H9 (cell line): ENCODE measurements around the gene PAK5. TPM values are rescaled to one million over a fixed set of nuclear protein-coding genes. Genes with fewer than 3 reads are reported as not detected.

ENCODE experiments used
- DNase-seq: peaks from one replicate; pipeline ENCODE4 v3.0.0-alpha.2; 2017
- H2AFZ ChIP-seq: one replicate; pipeline ENCODE4 v1.6.1; 2013; ENCODE audit warnings: mild to moderate bottlenecking, low read length, control low read depth, moderate library complexity
- H2AK5ac ChIP-seq: 2 replicates; pipeline ENCODE4 v1.6.1; 2013; ENCODE audit warnings: low read length, control low read depth, mixed read lengths; ENCODE audit not compliant: insufficient read length
- H2BK120ac ChIP-seq: one replicate; pipeline ENCODE4 v1.6.1; 2013; ENCODE audit warnings: low read depth, mild to moderate bottlenecking, low read length, control low read depth, inconsistent platforms; ENCODE audit not compliant: poor library complexity, severe bottlenecking
- H2BK12ac ChIP-seq: 2 replicates; pipeline ENCODE4 v1.6.1; 2013; ENCODE audit warnings: low read length, control low read depth, mixed read lengths, low read depth; ENCODE audit not compliant: insufficient read length
- H2BK15ac ChIP-seq: 2 replicates; pipeline ENCODE4 v1.6.1; 2013; ENCODE audit warnings: low read depth, low read length, control low read depth
- H2BK20ac ChIP-seq: one replicate; pipeline ENCODE4 v1.6.1; 2013; ENCODE audit warnings: low read depth, mild to moderate bottlenecking, low read length, control low read depth, inconsistent platforms; ENCODE audit not compliant: poor library complexity, severe bottlenecking
- H2BK5ac ChIP-seq: 2 replicates; pipeline ENCODE4 v1.6.1; 2013; ENCODE audit warnings: low read length, control low read depth, mixed read lengths; ENCODE audit not compliant: insufficient read length
- H3K14ac ChIP-seq: 2 replicates; pipeline ENCODE4 v1.6.1; 2013; ENCODE audit warnings: low read length, control low read depth; ENCODE audit not compliant: insufficient read depth
- H3K18ac ChIP-seq: 2 replicates; pipeline ENCODE4 v1.6.1; 2013; ENCODE audit warnings: low read depth, mild to moderate bottlenecking, mixed read lengths, low read length, control low read depth; ENCODE audit not compliant: insufficient read length
- H3K23ac ChIP-seq: 2 replicates; pipeline ENCODE4 v1.6.1; 2013; ENCODE audit warnings: low read length, control low read depth, mixed read lengths, low read depth; ENCODE audit not compliant: insufficient read length
- H3K23me2 ChIP-seq: 2 replicates; pipeline ENCODE4 v1.6.1; 2013; ENCODE audit warnings: low read depth, mild to moderate bottlenecking, mixed read lengths, low read length, control low read depth; ENCODE audit not compliant: insufficient read length, poor library complexity, severe bottlenecking
- H3K27ac ChIP-seq: 2 replicates; pipeline ENCODE4 v1.5.1; 2013; ENCODE audit warnings: low read length, control low read depth, mixed read lengths, low read depth; ENCODE audit not compliant: insufficient read length
- H3K27me3 ChIP-seq: 2 replicates; pipeline ENCODE4 v1.6.1; 2013; ENCODE audit warnings: low read length, control low read depth, inconsistent platforms; ENCODE audit not compliant: insufficient read depth
- H3K4ac ChIP-seq: 2 replicates; pipeline ENCODE4 v1.6.1; 2013; ENCODE audit warnings: low read depth, mild to moderate bottlenecking, control low read depth, inconsistent platforms, low read length, moderate library complexity
- H3K4me1 ChIP-seq: 2 replicates; pipeline ENCODE4 v1.6.1; 2013; ENCODE audit warnings: low read length, control low read depth, inconsistent platforms; ENCODE audit not compliant: insufficient read depth
- H3K4me2 ChIP-seq: 2 replicates; pipeline ENCODE4 v1.6.1; 2013; ENCODE audit warnings: low read length, control low read depth, mixed read lengths; ENCODE audit not compliant: insufficient read length, insufficient read depth
- H3K56ac ChIP-seq: 2 replicates; pipeline ENCODE4 v1.6.1; 2013; ENCODE audit warnings: low read depth, mild to moderate bottlenecking, mixed read lengths, low read length, control low read depth; ENCODE audit not compliant: insufficient read length
- H3K79me1 ChIP-seq: 2 replicates; pipeline ENCODE4 v1.6.1; 2013; ENCODE audit warnings: low read depth, mild to moderate bottlenecking, moderate library complexity, low read length, control low read depth, inconsistent platforms; ENCODE audit not compliant: insufficient read depth, poor library complexity, severe bottlenecking
- H3K79me2 ChIP-seq: 2 replicates; pipeline ENCODE4 v1.6.1; 2013; ENCODE audit warnings: low read length, control low read depth, inconsistent platforms; ENCODE audit not compliant: insufficient read depth
- H3K9ac ChIP-seq: 2 replicates; pipeline ENCODE4 v1.6.1; 2013; ENCODE audit warnings: low read length, control low read depth, mixed read lengths; ENCODE audit not compliant: insufficient read length; ENCODE audit errors: extremely low read depth
- H3K9me3 ChIP-seq: one replicate; pipeline ENCODE4 v1.6.1; 2013; ENCODE audit warnings: low read depth, low read length, inconsistent platforms; ENCODE audit not compliant: control insufficient read depth
- H3T11ph ChIP-seq: one replicate; pipeline ENCODE4 v1.6.1; 2013; ENCODE audit warnings: mild to moderate bottlenecking, low read length, control low read depth, inconsistent platforms
- H4K20me1 ChIP-seq: one replicate; pipeline ENCODE4 v1.6.1; 2013; ENCODE audit not compliant: control insufficient read depth, insufficient read length, insufficient read depth
- H4K5ac ChIP-seq: 2 replicates; pipeline ENCODE4 v1.6.1; 2013; ENCODE audit warnings: low read depth, mild to moderate bottlenecking, mixed read lengths, low read length, control low read depth; ENCODE audit not compliant: insufficient read length
- H4K8ac ChIP-seq: replicated peaks from 2 replicates; pipeline ENCODE4 v1.6.1; 2013; ENCODE audit warnings: low read length, control low read depth, mixed read lengths, low read depth; ENCODE audit not compliant: insufficient read length
- H4K91ac ChIP-seq: 2 replicates; pipeline ENCODE4 v1.6.1; 2013; ENCODE audit warnings: low read depth, mild to moderate bottlenecking, moderate library complexity, mixed read lengths, low read length, control low read depth; ENCODE audit not compliant: insufficient read length
- H3K27ac Mint-ChIP-seq, 3 experiments: 2 replicates in 2 of 3; 3 replicates in 1 of 3; pipeline ENCODE4 v1.8.0; 2020 to 2021; ENCODE audit warnings: mixed read lengths in 3 of 3, mild to moderate bottlenecking in 1 of 3, moderate library complexity in 1 of 3
- H3K27me3 Mint-ChIP-seq: 2 replicates; pipeline ENCODE4 v1.8.0; 2021; ENCODE audit warnings: low read depth, mild to moderate bottlenecking, moderate library complexity, mixed read lengths
- H3K36me3 Mint-ChIP-seq, 3 experiments: 2 replicates in 2 of 3; 3 replicates in 1 of 3; pipeline ENCODE4 v1.8.0; 2020 to 2021; ENCODE audit warnings: low read depth in 3 of 3, mixed read lengths in 3 of 3; ENCODE audit not compliant: insufficient read depth in 1 of 3
- H3K4me1 Mint-ChIP-seq, 2 experiments: 2 replicates each; pipeline ENCODE4 v1.8.0; 2020; ENCODE audit warnings: mixed read lengths in 2 of 2
- H3K4me3 Mint-ChIP-seq, 2 experiments: 2 replicates in 1 of 2; 3 replicates in 1 of 2; pipeline ENCODE4 v1.8.0; 2020 to 2021; ENCODE audit warnings: mild to moderate bottlenecking in 2 of 2, mixed read lengths in 2 of 2, moderate library complexity in 1 of 2
- H3K9me3 Mint-ChIP-seq, 2 experiments: 2 replicates in 1 of 2; 3 replicates in 1 of 2; pipeline ENCODE4 v1.8.0; 2020; ENCODE audit warnings: mild to moderate bottlenecking in 2 of 2, mixed read lengths in 2 of 2, moderate library complexity in 1 of 2
- WGBS: extraction: QIAGEN DNeasy Blood & Tissue Kit; methylation state at CpG from one replicate; pipeline ENCODE4 v1.1.7; 2013; ENCODE audit warnings: missing lambda C conversion rate, low lambda C conversion rate, mixed read lengths; ENCODE audit not compliant: insufficient read length; ENCODE audit errors: extremely low coverage; 5-methylcytosine and 5-hydroxymethylcytosine counted together
- total RNA-seq: library from RNA; stranded (reverse); gene quantifications from 2 replicates; pipeline ENCODE4 v1.2.1, GENCODE V29; 2021
- TF ChIP-seq, protein P1 (sequence below): fragments of 200-600 bp; sonication (generic); conservative IDR thresholded peaks from 3 replicates; pipeline ENCODE4 v1.8.0; 2021; ENCODE audit warnings: antibody characterized with exemption, mild to moderate bottlenecking

PAK5 gene
- total RNA-seq, 1 experiment from 2014 or later, result 0.20 TPM

DNA sequence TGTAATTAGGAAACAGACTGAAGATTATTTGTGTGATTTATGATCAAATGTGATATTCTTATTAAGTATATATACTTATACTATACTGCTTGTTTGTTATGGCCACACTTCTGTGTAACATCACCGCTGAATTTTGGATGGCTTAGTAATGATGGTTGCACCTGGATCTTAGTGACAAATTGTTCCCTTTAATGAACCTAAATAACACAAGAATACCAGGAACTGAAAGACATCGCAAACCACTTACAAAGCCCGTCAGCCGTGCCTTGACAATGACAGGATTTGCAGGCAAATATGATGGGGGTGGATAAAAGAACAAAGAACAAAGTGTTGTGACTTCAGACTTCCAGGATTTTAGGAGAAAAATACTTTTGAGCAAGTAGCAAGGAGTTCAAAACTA, 257.4 kb downstream of the PAK5 start:
- no peak overlapping the region for H2AK5ac ChIP-seq
- H4K20me1 ChIP-seq, result no peaks in the 10 kb centered on the region

More for the DNA sequence above, 257.4 kb downstream of the PAK5 start:
- no peaks in the 10 kb centered on the region for H3K9me3 Mint-ChIP-seq
- H3K56ac ChIP-seq, result no peak overlapping the region
- no peaks in the 10 kb centered on the region for H3K79me2 ChIP-seq
- H3K4me1 ChIP-seq, result peaks cover 11% of the 10 kb centered on the region; the same call in 1 of the 2 replicates
- no peak overlapping the region for H4K5ac ChIP-seq
- no peak for DNase-seq
- H3K23ac ChIP-seq, result no peak overlapping the region
- no peaks in the 10 kb centered on the region for H3K23me2 ChIP-seq
- H4K8ac ChIP-seq, result no peak overlapping the region
- H2BK5ac ChIP-seq, result no peak overlapping the region
- H3K4me2 ChIP-seq, result no peak overlapping the region
- no peak overlapping the region for H3K4ac ChIP-seq
- peaks cover 10% of the 10 kb centered on the region for H3K27me3 Mint-ChIP-seq
- no peak overlapping the region for H2BK12ac ChIP-seq
- no CpG with 5 or more reads among the region's 4 CpGs for WGBS
- H3K14ac ChIP-seq, result no peak overlapping the region
- no peak overlapping the region for H3K4me3 Mint-ChIP-seq
- H3K27ac ChIP-seq, result no peak overlapping the region
- no peaks in the 10 kb centered on the region for H3K79me1 ChIP-seq
- no peak overlapping the region for H3K9ac ChIP-seq
- H4K91ac ChIP-seq, result no peak overlapping the region
- H2AFZ ChIP-seq, result no peak overlapping the region
- no peak overlapping the region for H2BK15ac ChIP-seq
- H3K18ac ChIP-seq, result no peak overlapping the region
- H3K27me3 ChIP-seq, result no peaks in the 10 kb centered on the region; the same call in 1 of the 2 replicates
- H3K9me3 ChIP-seq, result no peaks in the 10 kb centered on the region
- H2BK20ac ChIP-seq, result no peak overlapping the region
- TF ChIP-seq, protein P1, sequence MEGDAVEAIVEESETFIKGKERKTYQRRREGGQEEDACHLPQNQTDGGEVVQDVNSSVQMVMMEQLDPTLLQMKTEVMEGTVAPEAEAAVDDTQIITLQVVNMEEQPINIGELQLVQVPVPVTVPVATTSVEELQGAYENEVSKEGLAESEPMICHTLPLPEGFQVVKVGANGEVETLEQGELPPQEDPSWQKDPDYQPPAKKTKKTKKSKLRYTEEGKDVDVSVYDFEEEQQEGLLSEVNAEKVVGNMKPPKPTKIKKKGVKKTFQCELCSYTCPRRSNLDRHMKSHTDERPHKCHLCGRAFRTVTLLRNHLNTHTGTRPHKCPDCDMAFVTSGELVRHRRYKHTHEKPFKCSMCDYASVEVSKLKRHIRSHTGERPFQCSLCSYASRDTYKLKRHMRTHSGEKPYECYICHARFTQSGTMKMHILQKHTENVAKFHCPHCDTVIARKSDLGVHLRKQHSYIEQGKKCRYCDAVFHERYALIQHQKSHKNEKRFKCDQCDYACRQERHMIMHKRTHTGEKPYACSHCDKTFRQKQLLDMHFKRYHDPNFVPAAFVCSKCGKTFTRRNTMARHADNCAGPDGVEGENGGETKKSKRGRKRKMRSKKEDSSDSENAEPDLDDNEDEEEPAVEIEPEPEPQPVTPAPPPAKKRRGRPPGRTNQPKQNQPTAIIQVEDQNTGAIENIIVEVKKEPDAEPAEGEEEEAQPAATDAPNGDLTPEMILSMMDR, result no peak
- H3K27ac Mint-ChIP-seq, result no peak overlapping the region
- no peak overlapping the region for H3T11ph ChIP-seq
- H3K4me1 Mint-ChIP-seq, result peaks cover 12 to 16% of the 10 kb centered on the region in 2 experiments
- no peak overlapping the region for H2BK120ac ChIP-seq
- H3K36me3 Mint-ChIP-seq, result no peaks in the 10 kb centered on the region
